Adrenal gland (tissue), 12 donors: Measurements from ENCODE around the gene MACF1. TPM values are rescaled to one million over a fixed set of nuclear protein-coding genes. Genes with fewer than 3 reads are reported as not detected.

Experiments used
- DNase-seq, 7 donors: peaks; one replicate each; pipeline ENCODE4 v3.0.0-alpha.2; 2019 to 2020
- H3K27ac ChIP-seq, 5 donors: fragments of 200-600 bp; sonication (generic) in 4 of 5; 1 replicate in 3 of 5; 2 replicates in 2 of 5; pipeline versions ENCODE4 v1.5.1 to v1.8.0; 2016 to 2020; ENCODE audit warnings: mild to moderate bottlenecking in 1 of 5
- H3K27me3 ChIP-seq: fragments of 200-600 bp; 2 replicates; pipeline ENCODE4 v1.8.0; 2021
- H3K36me3 ChIP-seq, 2 donors: fragments of 200-600 bp; replicated peaks in 1 of 2; 1 replicate in 1 of 2; 2 replicates in 1 of 2; pipeline versions ENCODE4 v1.5.1 to v1.8.0; 2018 to 2022
- H3K4me1 ChIP-seq, 2 donors: fragments of 200-600 bp; replicated peaks in 1 of 2; 1 replicate in 1 of 2; 2 replicates in 1 of 2; pipeline versions ENCODE4 v1.5.1 to v1.8.0; 2018 to 2021
- H3K4me3 ChIP-seq, 4 donors: fragments of 200-600 bp; sonication (generic) in 3 of 4; one replicate each; pipeline ENCODE4 v1.5.1; 2016 to 2018
- H3K9me3 ChIP-seq, 3 donors: fragments of 200-600 bp; sonication (generic) in 1 of 3; replicated peaks in 1 of 3; 1 replicate in 2 of 3; 2 replicates in 1 of 3; pipeline versions ENCODE4 v1.5.1 to v1.8.0; 2016 to 2021
- CTCF ChIP-seq, 6 experiments: fragments of 450-650 bp in 4 of 6; fragments of 200-600 bp in 2 of 6; sonication (generic) in 1 of 6; IDR thresholded peaks; 1 replicate in 5 of 6; 2 replicates in 1 of 6; pipeline versions ENCODE4 v1.5.1 to v1.8.0; 2016 to 2021; ENCODE audit warnings: antibody characterized with exemption in 6 of 6, mild to moderate bottlenecking in 2 of 6, moderate library complexity in 1 of 6
- POLR2A ChIP-seq, 2 donors: fragments of 450-650 bp; IDR thresholded peaks; one replicate each; pipeline ENCODE4 v1.6.1; 2017; ENCODE audit warnings: antibody characterized with exemption in 2 of 2, mild to moderate bottlenecking in 2 of 2, moderate library complexity in 1 of 2
- WGBS, 4 donors: extraction: QIAGEN DNeasy Blood & Tissue Kit in 2 of 4; methylation state at CpG; one replicate each; pipeline versions ENCODE4 v1.1.5 to v1.1.7; 2013 to 2017; 5-methylcytosine and 5-hydroxymethylcytosine counted together
- intact Hi-C, 2 donors: fragments of 100-400 bp; cut with DNase I; formaldehyde crosslinking; loops; one replicate each; pipeline versions ENCODE4 v1.14.1 to v1.15.0; 2022 to 2023
- polyA plus RNA-seq, 3 donors: library from polyadenylated mRNA; stranded (reverse); fragments of 200-250 nt in 2 of 3; fragments of 350-450 nt in 1 of 3; fragmentation: Illumina TruSeq in 1 of 3; extraction: RNeasy Lipid Tissue Mini Kit (QIAGEN cat#74804) in 1 of 3; gene quantifications; one replicate each; pipeline ENCODE4 v1.2.3, GENCODE V29; 2013 to 2014
- total RNA-seq, 9 donors: library from RNA; depleted of rRNA in 4 of 9; stranded (reverse); fragments of >200 nt in 4 of 9; fragments of 120-200 nt in 1 of 9; fragmentation: NEBNext Ultra II Directional in 1 of 9; extraction: Animal tissue kit (Norgen Biotek cat#: 25700) in 1 of 9; gene quantifications; one replicate each; pipeline versions ENCODE4 v1.1.0 to v1.2.4, GENCODE V29; 2013 to 2023
- donor health status: healthy with polysubstance abuse.
- donor health status: Bipolar disorder and iron deficiency.
- donor health status: DM: yes; HTN: yes; CAD: no.
- donor health status: DM: no; HTN: no; CAD: no.
- donor health status: DM: no; HTN: no; CAD: no.
- donor health status: DM: yes; HTN: yes; CAD: no.

The MACF1 gene
- total and polyA plus RNA-seq, 12 donors, result 85.1 to 334 (median 219) TPM

DNA sequence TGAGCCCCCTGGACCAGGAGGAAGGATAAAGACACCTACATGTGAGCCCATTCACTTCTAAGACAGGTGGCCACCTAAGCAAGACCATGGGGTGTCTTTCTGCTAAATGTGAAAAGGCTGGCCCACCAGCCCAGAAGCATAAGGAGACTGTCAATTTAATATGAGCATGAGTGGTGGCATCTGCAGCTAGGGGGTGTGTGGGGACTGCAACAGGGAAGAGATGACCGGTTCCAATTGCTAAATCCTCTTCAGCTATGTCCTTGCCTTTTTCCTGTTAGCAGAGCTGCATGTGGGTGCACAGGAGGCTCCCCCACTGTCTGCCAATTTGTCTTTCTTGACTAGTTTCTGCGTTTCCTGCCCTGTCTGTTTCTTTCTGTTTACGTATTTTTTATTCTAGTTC is 264.7 kb downstream of the MACF1 start:
- Histone ChIP-seq H3K4me1 (peaks cover 0 to 5% of the 10 kb centered on the region in 2 donors), H3K27me3 (no peaks in the 10 kb centered on the region), H3K4me3 (no peak overlapping the region), H3K36me3 (peaks cover 0 to 73% of the 10 kb centered on the region in 2 donors), H3K9me3 (no peaks in the 10 kb centered on the region), H3K27ac (no peak overlapping the region)
- DNase-seq, result no peak
- intact Hi-C loops, result no loop called here
- TF ChIP-seq CTCF (IDR thresholded peaks at IDR 0.05), result no peak
- TF ChIP-seq POLR2A (IDR thresholded peaks at IDR 0.05), result no peak
- WGBS, 4 donors, result 68 to 81% (median 74%) methylated on average over 3 of the region's 3 CpGs

GRCh38 chr1:39470040-39470439 is 265.5 kb downstream of the MACF1 start:
- no peaks in the 10 kb centered on the region for H3K9me3 ChIP-seq
- H3K4me1 ChIP-seq, result peaks cover 0 to 14% of the 10 kb centered on the region in 2 donors
- H3K4me3 ChIP-seq, result no peak overlapping the region
- no peak overlapping the region for H3K27ac ChIP-seq
- no peak for DNase-seq
- TF ChIP-seq POLR2A (IDR thresholded peaks at IDR 0.05), result no peak
- TF ChIP-seq CTCF (IDR thresholded peaks at IDR 0.05), result no peak
- peaks cover 0 to 69% of the 10 kb centered on the region in 2 donors for H3K36me3 ChIP-seq
- intact Hi-C loops, result no loop called here
- no peaks in the 10 kb centered on the region for H3K27me3 ChIP-seq

GRCh38 chr1:39472826-39473225 is 268.3 kb downstream of the MACF1 start:
- intact Hi-C loops, result no loop called here

GRCh38 chr1:39473324-39473723 is 268.8 kb downstream of the MACF1 start:
- WGBS, 4 donors, result 96 to 98% (median 97%) methylated on average over 4 of the region's 4 CpGs
- intact Hi-C loops, result no loop called here
- peaks cover 0 to 53% of the 10 kb centered on the region in 2 donors for H3K36me3 ChIP-seq

More at GRCh38 chr1:39472826-39473225, 268.3 kb downstream of the MACF1 start:
- TF ChIP-seq POLR2A (IDR thresholded peaks at IDR 0.05) (no peak), CTCF (IDR thresholded peaks at IDR 0.05) (no peak)
- peaks cover 0 to 8% of the 10 kb centered on the region in 2 donors for H3K4me1 ChIP-seq
- no peaks in the 10 kb centered on the region for H3K9me3 ChIP-seq
- no peak overlapping the region for H3K27ac ChIP-seq
- no peak for DNase-seq
- H3K36me3 ChIP-seq, result peaks cover 0 to 58% of the 10 kb centered on the region in 2 donors
- no peaks in the 10 kb centered on the region for H3K27me3 ChIP-seq
- no peak overlapping the region for H3K4me3 ChIP-seq
- WGBS, 4 donors, result 88 to 94% (median 92%) methylated on average over 7 of the region's 7 CpGs

More at GRCh38 chr1:39473324-39473723, 268.8 kb downstream of the MACF1 start:
- DNase-seq, result no peak
- Histone ChIP-seq H3K27me3 (no peaks in the 10 kb centered on the region), H3K4me3 (no peak overlapping the region), H3K4me1 (peaks cover 0 to 8% of the 10 kb centered on the region in 2 donors), H3K27ac (no peak overlapping the region), H3K9me3 (no peaks in the 10 kb centered on the region)
- no peak for TF ChIP-seq POLR2A (IDR thresholded peaks at IDR 0.05)
- TF ChIP-seq CTCF (IDR thresholded peaks at IDR 0.05), result no peak
